Sigmoid colon (tissue), 3 donors: ENCODE data around the gene HIVEP1.

Source experiments
- POLR2A ChIP-seq, 2 donors: fragments of 450-650 bp; IDR thresholded peaks; one replicate each; pipeline ENCODE4 v1.6.1; 2016; ENCODE audit warnings: antibody characterized with exemption in 2 of 2, mild to moderate bottlenecking in 2 of 2, moderate library complexity in 2 of 2
- TF ChIP-seq, protein P1 (sequence below), 4 experiments: fragments of 450-650 bp in 3 of 4; fragments of 200-600 bp in 1 of 4; IDR thresholded peaks; one replicate each; pipeline ENCODE4 v1.5.1; 2016 to 2019; ENCODE audit warnings: antibody characterized with exemption in 4 of 4, mild to moderate bottlenecking in 3 of 4, moderate library complexity in 2 of 4

DNA sequence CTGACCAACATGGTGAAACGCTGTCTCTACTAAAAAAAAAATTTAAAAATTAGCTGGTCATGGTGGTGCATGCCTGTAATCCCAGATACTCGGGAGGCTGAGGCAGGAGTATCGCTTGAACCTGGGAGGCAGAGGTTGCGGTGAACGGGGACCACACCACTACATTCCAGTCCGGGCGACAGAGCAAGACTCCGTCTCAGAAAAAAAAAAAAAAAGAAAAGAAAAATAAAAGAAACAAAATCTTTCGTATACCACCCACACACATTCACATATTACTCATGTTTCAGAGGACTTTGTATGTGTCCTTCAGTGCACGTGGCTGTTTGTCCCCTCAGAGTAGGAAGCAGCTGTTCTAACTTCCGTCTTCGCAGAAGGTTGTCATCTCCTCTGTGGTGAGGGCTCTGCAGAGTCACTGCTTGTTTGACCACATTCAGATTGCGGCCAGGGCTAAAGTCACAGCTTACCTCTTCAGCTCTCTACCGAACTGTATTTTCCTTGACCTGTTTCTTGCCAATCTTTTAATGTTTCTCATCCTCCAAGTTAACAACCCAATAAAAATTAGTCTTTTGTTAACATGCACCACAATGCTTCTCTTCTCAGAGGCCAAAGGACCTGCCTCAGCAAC, 36.6 kb upstream of the HIVEP1 start:
- TF ChIP-seq, protein P1, sequence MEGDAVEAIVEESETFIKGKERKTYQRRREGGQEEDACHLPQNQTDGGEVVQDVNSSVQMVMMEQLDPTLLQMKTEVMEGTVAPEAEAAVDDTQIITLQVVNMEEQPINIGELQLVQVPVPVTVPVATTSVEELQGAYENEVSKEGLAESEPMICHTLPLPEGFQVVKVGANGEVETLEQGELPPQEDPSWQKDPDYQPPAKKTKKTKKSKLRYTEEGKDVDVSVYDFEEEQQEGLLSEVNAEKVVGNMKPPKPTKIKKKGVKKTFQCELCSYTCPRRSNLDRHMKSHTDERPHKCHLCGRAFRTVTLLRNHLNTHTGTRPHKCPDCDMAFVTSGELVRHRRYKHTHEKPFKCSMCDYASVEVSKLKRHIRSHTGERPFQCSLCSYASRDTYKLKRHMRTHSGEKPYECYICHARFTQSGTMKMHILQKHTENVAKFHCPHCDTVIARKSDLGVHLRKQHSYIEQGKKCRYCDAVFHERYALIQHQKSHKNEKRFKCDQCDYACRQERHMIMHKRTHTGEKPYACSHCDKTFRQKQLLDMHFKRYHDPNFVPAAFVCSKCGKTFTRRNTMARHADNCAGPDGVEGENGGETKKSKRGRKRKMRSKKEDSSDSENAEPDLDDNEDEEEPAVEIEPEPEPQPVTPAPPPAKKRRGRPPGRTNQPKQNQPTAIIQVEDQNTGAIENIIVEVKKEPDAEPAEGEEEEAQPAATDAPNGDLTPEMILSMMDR (IDR thresholded peaks at IDR 0.05) = no peak
- TF ChIP-seq POLR2A (IDR thresholded peaks at IDR 0.05) = no peak
